GM10266 (cell line): ENCODE results near the gene DYNC1H1.

Source experiments
- DNase-seq: peaks from one replicate; pipeline ENCODE4 v3.0.0; 2012; ENCODE audit errors: extremely low spot score
- CTCF ChIP-seq: IDR thresholded peaks from 2 replicates; pipeline ENCODE4 v1.5.1; 2012; ENCODE audit warnings: mild to moderate bottlenecking, low read depth; ENCODE audit not compliant: control insufficient read depth, insufficient read depth; ENCODE audit errors: missing control alignments

The DYNC1H1 gene

GRCh38 chr14:101954501-101954900 lies 9.9 kb upstream of the DYNC1H1 start:
- DNase-seq = no peak
- no peak for TF ChIP-seq CTCF

GRCh38 chr14:101955695-101956161 lies 8.6 kb upstream of the DYNC1H1 start:
- no peak for DNase-seq
- no peak for TF ChIP-seq CTCF

GRCh38 chr14:101956179-101956885 lies 8.0 kb upstream of the DYNC1H1 start:
- TF ChIP-seq CTCF = no peak

GRCh38 chr14:101957406-101958234 lies 6.8 kb upstream of the DYNC1H1 start:
- DNase-seq = no peak
- TF ChIP-seq CTCF = no peak

More at GRCh38 chr14:101956179-101956885, 8.0 kb upstream of the DYNC1H1 start:
- DNase-seq = no peak

- TF ChIP-seq CTCF = no peak
- DNase-seq = no peak
Observed at GRCh38 chr14:101958418-101959180, 5.8 kb upstream of the DYNC1H1 start.

- TF ChIP-seq CTCF = no peak
- DNase-seq = no peak
Observed at GRCh38 chr14:101959277-101959676, 5.1 kb upstream of the DYNC1H1 start.
